Breast epithelium (tissue), 4 donors: ENCODE data around the gene KLK10. TPM values are rescaled to one million over a fixed set of nuclear protein-coding genes. Genes with fewer than 3 reads are reported as not detected.

Experiments used
- DNase-seq, 2 donors: peaks; one replicate each; pipeline ENCODE4 v3.0.0-alpha.2; 2019; ENCODE audit warnings: low spot score in 2 of 2
- H3K27ac ChIP-seq, 2 donors: fragments of 200-600 bp; sonication (generic) in 1 of 2; one replicate each; pipeline ENCODE4 v1.5.1; 2016 to 2019; ENCODE audit warnings: mild to moderate bottlenecking in 1 of 2
- H3K27me3 ChIP-seq, 2 donors: fragments of 200-600 bp; sonication (generic) in 1 of 2; one replicate each; pipeline versions ENCODE4 v1.5.1 to v1.6.0; 2017 to 2019; ENCODE audit warnings: control low read depth in 1 of 2, mild to moderate bottlenecking in 1 of 2
- H3K36me3 ChIP-seq: fragments of 200-600 bp; one replicate; pipeline ENCODE4 v1.5.1; 2019
- H3K4me1 ChIP-seq, 2 donors: fragments of 200-600 bp; sonication (generic); one replicate each; pipeline ENCODE4 v1.5.1; 2016 to 2019; ENCODE audit warnings: control low read depth in 1 of 2
- H3K4me3 ChIP-seq, 3 donors: fragments of 200-600 bp; sonication (generic); 1 replicate in 2 of 3; 2 replicates in 1 of 3; pipeline ENCODE4 v1.5.1; 2016 to 2019; ENCODE audit warnings: mild to moderate bottlenecking in 3 of 3, moderate library complexity in 2 of 3
- H3K9me3 ChIP-seq, 2 donors: fragments of 200-600 bp; sonication (generic) in 1 of 2; one replicate each; pipeline ENCODE4 v1.5.1; 2016 to 2019; ENCODE audit warnings: control low read depth in 1 of 2
- CTCF ChIP-seq, 3 donors: fragments of 450-650 bp; IDR thresholded peaks; one replicate each; pipeline ENCODE4 v1.5.1; 2016 to 2017; ENCODE audit warnings: antibody characterized with exemption in 3 of 3, mild to moderate bottlenecking in 3 of 3, moderate library complexity in 3 of 3
- POLR2A ChIP-seq: fragments of 450-650 bp; IDR thresholded peaks from one replicate; pipeline ENCODE4 v1.6.1; 2016; ENCODE audit warnings: antibody characterized with exemption, mild to moderate bottlenecking, moderate library complexity
- POLR2AphosphoS5 ChIP-seq, 3 donors: sonication (generic); formaldehyde crosslinking; IDR thresholded peaks; one replicate each; pipeline ENCODE4 v1.6.1; 2017; ENCODE audit warnings: antibody characterized with exemption in 3 of 3
- intact Hi-C: fragments of 100-400 bp; cut with DNase I; formaldehyde crosslinking; loops from one replicate; pipeline ENCODE4 v1.15.1; 2023; ENCODE audit warnings: low total_unique reads
- total RNA-seq, 3 donors: library from RNA; depleted of rRNA; stranded (reverse); fragments of >200 nt; gene quantifications; one replicate each; pipeline ENCODE4 v1.1.0, GENCODE V29; 2016

The KLK10 gene
- total RNA-seq, 3 donors from 2014 or later = 3.3 to 13.9 TPM; not detected in 1

GRCh38 chr19:50983625-50984292 is 35.8 kb downstream of the KLK10 start, which contains the start of gene KLK7:
TSS of gene KLK7 (minus strand) at chr19:50983917. CDS start at chr19:50982399, 1,518 bp downstream.
- Histone ChIP-seq H3K27me3 (no peaks in the 10 kb centered on the region), H3K27ac (peak within 1 kb of the TSS in 1 of 2 donors; percentile 71), H3K4me3 (peak within 1 kb of the TSS in 2 of 3 donors; percentile 50 to 59), H3K9me3 (no peaks in the 10 kb centered on the region), H3K4me1 (no peaks in the 10 kb centered on the region), H3K36me3 (no peaks in the 10 kb centered on the region)
- intact Hi-C loops = no loop called here
- no peak for DNase-seq
- TF ChIP-seq POLR2AphosphoS5 (IDR thresholded peaks at IDR 0.05) (peak in 1 of 3 donors; percentile 17), POLR2A (no peak), CTCF (IDR thresholded peaks at IDR 0.05) (no peak)

GRCh38 chr19:50982186-50982585 is 37.3 kb downstream of the KLK10 start:
- intact Hi-C loops = no loop called here
- no peaks in the 10 kb centered on the region for H3K4me1 ChIP-seq
- no peaks in the 10 kb centered on the region for H3K27me3 ChIP-seq
- H3K36me3 ChIP-seq = no peaks in the 10 kb centered on the region
- H3K9me3 ChIP-seq = no peaks in the 10 kb centered on the region
- H3K4me3 ChIP-seq = peak overlapping the region in 1 of 3 donors; percentile 7
- TF ChIP-seq CTCF (IDR thresholded peaks at IDR 0.05) (no peak), POLR2A (no peak), POLR2AphosphoS5 (IDR thresholded peaks at IDR 0.05) (no peak)
- peak overlapping the region in 1 of 2 donors; percentile 52 for H3K27ac ChIP-seq
- no peak for DNase-seq

GRCh38 chr19:50981587-50982146 is 37.8 kb downstream of the KLK10 start:
- H3K27me3 ChIP-seq = no peaks in the 10 kb centered on the region
- intact Hi-C loops = no loop called here
- no peaks in the 10 kb centered on the region for H3K9me3 ChIP-seq
- TF ChIP-seq POLR2A (no peak), CTCF (IDR thresholded peaks at IDR 0.05) (no peak), POLR2AphosphoS5 (IDR thresholded peaks at IDR 0.05) (no peak)
- H3K4me1 ChIP-seq = no peaks in the 10 kb centered on the region
- peak overlapping the region in 1 of 2 donors; percentile 57 for H3K27ac ChIP-seq
- H3K4me3 ChIP-seq = peak overlapping the region in 1 of 3 donors; percentile 7
- DNase-seq = no peak
- H3K36me3 ChIP-seq = no peaks in the 10 kb centered on the region

- Histone ChIP-seq H3K27ac (peak overlapping the region in 1 of 2 donors; percentile 71), H3K36me3 (no peaks in the 10 kb centered on the region), H3K4me3 (no peak overlapping the region), H3K4me1 (no peaks in the 10 kb centered on the region), H3K27me3 (no peaks in the 10 kb centered on the region), H3K9me3 (no peaks in the 10 kb centered on the region)
- intact Hi-C loops = no loop called here
- TF ChIP-seq POLR2A (no peak), POLR2AphosphoS5 (IDR thresholded peaks at IDR 0.05) (no peak)
- no peak for DNase-seq
Observed at GRCh38 chr19:50980208-50980607, 39.3 kb downstream of the KLK10 start.

- Histone ChIP-seq H3K9me3 (no peaks in the 10 kb centered on the region), H3K36me3 (no peaks in the 10 kb centered on the region), H3K4me3 (no peak overlapping the region), H3K27me3 (no peaks in the 10 kb centered on the region), H3K27ac (peak overlapping the region in 1 of 2 donors; percentile 71), H3K4me1 (no peaks in the 10 kb centered on the region)
- intact Hi-C loops = no loop called here
- TF ChIP-seq POLR2A = no peak
- TF ChIP-seq POLR2AphosphoS5 (IDR thresholded peaks at IDR 0.05) = no peak
- TF ChIP-seq CTCF (IDR thresholded peaks at IDR 0.05) = no peak
- no peak for DNase-seq
Observed at GRCh38 chr19:50979758-50980157, 39.8 kb downstream of the KLK10 start.
